HepG2 (cell line): ENCODE data around the gene FUT1. TPM values are rescaled to one million over a fixed set of nuclear protein-coding genes. Genes with fewer than 3 reads are reported as not detected.

Experiments
- AHR ChIP-seq: IDR thresholded peaks from 2 replicates; pipeline ENCODE4 v1.6.1; 2018; ENCODE audit warnings: missing genetic modification reagents, missing compliant biosample characterization
- CBX1 ChIP-seq: IDR thresholded peaks from one replicate; pipeline ENCODE4 v1.6.1; 2016; ENCODE audit warnings: antibody characterized with exemption, low read depth
- CBX5 ChIP-seq: sonication (generic); formaldehyde crosslinking; IDR thresholded peaks from 2 replicates; pipeline ENCODE4 v1.4.0; 2020; ENCODE audit warnings: missing genetic modification reagents, borderline replicate concordance
- JUNB ChIP-seq: sonication (generic); formaldehyde crosslinking; IDR thresholded peaks from 2 replicates; pipeline ENCODE4 v1.8.0; 2022; ENCODE audit warnings: missing genetic modification reagents, mild to moderate bottlenecking, borderline replicate concordance
- KDM5B ChIP-seq: sonication (generic); formaldehyde crosslinking; IDR thresholded peaks from 2 replicates; pipeline ENCODE4 v1.4.0; 2020; ENCODE audit warnings: missing genetic modification reagents, mild to moderate bottlenecking, borderline replicate concordance
- MTA1 ChIP-seq: sonication (generic); formaldehyde crosslinking; IDR thresholded peaks from 2 replicates; pipeline ENCODE4 v1.4.0; 2020; ENCODE audit warnings: missing genetic modification reagents, mild to moderate bottlenecking, borderline replicate concordance
- NFIB ChIP-seq: sonication (generic); formaldehyde crosslinking; IDR thresholded peaks from 2 replicates; pipeline ENCODE4 v1.9.0; 2021; ENCODE audit warnings: missing genetic modification reagents, mild to moderate bottlenecking, borderline replicate concordance
- PAX8 ChIP-seq: sonication (generic); formaldehyde crosslinking; IDR thresholded peaks from 2 replicates; pipeline ENCODE4 v1.8.0; 2022; ENCODE audit warnings: mild to moderate bottlenecking, missing genetic modification reagents, borderline replicate concordance
- SP1 ChIP-seq, 2 experiments: fragments of 450-650 bp in 1 of 2; sonication (generic) in 1 of 2; formaldehyde crosslinking in 1 of 2; IDR thresholded peaks; 2 replicates each; pipeline versions ENCODE4 v1.4.0 to v1.6.1; 2016 to 2020; ENCODE audit warnings: missing genetic modification reagents in 1 of 2
- SRSF1 ChIP-seq: fragments of 200-400 bp; formaldehyde crosslinking; optimal IDR thresholded peaks from 2 replicates; pipeline ENCODE3; 2017; ENCODE audit warnings: mild to moderate bottlenecking, low read depth, low read length, moderate library complexity
- ZBTB37 ChIP-seq: sonication (generic); formaldehyde crosslinking; IDR thresholded peaks from 2 replicates; pipeline ENCODE4 v1.4.0; 2020; ENCODE audit warnings: mild to moderate bottlenecking, missing genetic modification reagents
- ZKSCAN5 ChIP-seq: sonication (generic); formaldehyde crosslinking; IDR thresholded peaks from 2 replicates; pipeline ENCODE4 v1.5.1; 2020; ENCODE audit warnings: mild to moderate bottlenecking, missing genetic modification reagents
- ZNF383 ChIP-seq: sonication (generic); formaldehyde crosslinking; IDR thresholded peaks from 2 replicates; pipeline ENCODE4 v1.4.0; 2020; ENCODE audit warnings: missing genetic modification reagents, mild to moderate bottlenecking, borderline replicate concordance
- ZNF446 ChIP-seq: sonication (generic); formaldehyde crosslinking; IDR thresholded peaks from 2 replicates; pipeline ENCODE4 v1.5.0; 2020; ENCODE audit warnings: mild to moderate bottlenecking, missing genetic modification reagents
- ZNF737 ChIP-seq: sonication (generic); formaldehyde crosslinking; IDR thresholded peaks from 2 replicates; pipeline ENCODE4 v1.5.0; 2020; ENCODE audit warnings: missing genetic modification reagents, mild to moderate bottlenecking, borderline replicate concordance
- polyA plus RNA-seq, 8 experiments: library from polyadenylated mRNA; depleted of rRNA in 3 of 8; stranded (reverse) in 7 of 8; unstranded in 1 of 8; fragments of >200 nt; fragmentation: Illumina TruSeq in 4 of 8; extraction: Trizol in 4 of 8; gene quantifications; 2 replicates each; pipeline versions ENCODE4 v1.2.1 to v1.2.3, GENCODE V29; 2011 to 2016; ENCODE audit warnings: low read depth in 4 of 8, missing spikeins in 1 of 8, mixed read lengths in 1 of 8; ENCODE audit not compliant: insufficient read depth in 1 of 8
- total RNA-seq, 5 experiments: library from RNA; depleted of rRNA; stranded (reverse); fragments of >200 nt; fragmentation: Illumina TruSeq; extraction: Trizol; gene quantifications; 2 replicates each; pipeline ENCODE4 v1.2.3, GENCODE V29; 2016; ENCODE audit warnings: low read depth in 1 of 5
- TF ChIP-seq, protein P1 (sequence below): sonication (generic); formaldehyde crosslinking; IDR thresholded peaks from 2 replicates; pipeline ENCODE4 v1.8.1; 2023; ENCODE audit warnings: mild to moderate bottlenecking, missing genetic modification reagents
- TF ChIP-seq, protein P2 (sequence below): sonication (generic); formaldehyde crosslinking; IDR thresholded peaks from 2 replicates; pipeline ENCODE4 v1.5.0; 2020; ENCODE audit warnings: mild to moderate bottlenecking, missing genetic modification reagents, moderate library complexity
- TF ChIP-seq, protein P3 (sequence below): sonication (generic); formaldehyde crosslinking; IDR thresholded peaks from 2 replicates; pipeline ENCODE4 v1.4.0; 2020; ENCODE audit warnings: missing genetic modification reagents
- TF ChIP-seq, protein P4 (sequence below): sonication (generic); formaldehyde crosslinking; IDR thresholded peaks from 2 replicates; pipeline ENCODE4 v1.8.1; 2022; ENCODE audit warnings: low read depth, mild to moderate bottlenecking, missing genetic modification reagents
- TF ChIP-seq, protein P5 (sequence below): sonication (generic); formaldehyde crosslinking; IDR thresholded peaks from 2 replicates; pipeline ENCODE4 v1.8.0; 2022; ENCODE audit warnings: mild to moderate bottlenecking, missing genetic modification reagents; ENCODE audit not compliant: insufficient replicate concordance

FUT1 gene
- total and polyA plus RNA-seq, 2 of the 13 experiments (the other 11 are each of a cell fraction or from before 2014, with no cell fraction given), result 0.07 to 1.1 TPM

- no peak for TF ChIP-seq MTA1
- TF ChIP-seq ZNF383 (CRISPR knock-in tag), result no peak
- TF ChIP-seq, protein P1, sequence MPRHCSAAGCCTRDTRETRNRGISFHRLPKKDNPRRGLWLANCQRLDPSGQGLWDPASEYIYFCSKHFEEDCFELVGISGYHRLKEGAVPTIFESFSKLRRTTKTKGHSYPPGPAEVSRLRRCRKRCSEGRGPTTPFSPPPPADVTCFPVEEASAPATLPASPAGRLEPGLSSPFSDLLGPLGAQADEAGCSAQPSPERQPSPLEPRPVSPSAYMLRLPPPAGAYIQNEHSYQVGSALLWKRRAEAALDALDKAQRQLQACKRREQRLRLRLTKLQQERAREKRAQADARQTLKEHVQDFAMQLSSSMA, result no peak
- no peak for TF ChIP-seq KDM5B (CRISPR knock-in tag)
- TF ChIP-seq, protein P2, sequence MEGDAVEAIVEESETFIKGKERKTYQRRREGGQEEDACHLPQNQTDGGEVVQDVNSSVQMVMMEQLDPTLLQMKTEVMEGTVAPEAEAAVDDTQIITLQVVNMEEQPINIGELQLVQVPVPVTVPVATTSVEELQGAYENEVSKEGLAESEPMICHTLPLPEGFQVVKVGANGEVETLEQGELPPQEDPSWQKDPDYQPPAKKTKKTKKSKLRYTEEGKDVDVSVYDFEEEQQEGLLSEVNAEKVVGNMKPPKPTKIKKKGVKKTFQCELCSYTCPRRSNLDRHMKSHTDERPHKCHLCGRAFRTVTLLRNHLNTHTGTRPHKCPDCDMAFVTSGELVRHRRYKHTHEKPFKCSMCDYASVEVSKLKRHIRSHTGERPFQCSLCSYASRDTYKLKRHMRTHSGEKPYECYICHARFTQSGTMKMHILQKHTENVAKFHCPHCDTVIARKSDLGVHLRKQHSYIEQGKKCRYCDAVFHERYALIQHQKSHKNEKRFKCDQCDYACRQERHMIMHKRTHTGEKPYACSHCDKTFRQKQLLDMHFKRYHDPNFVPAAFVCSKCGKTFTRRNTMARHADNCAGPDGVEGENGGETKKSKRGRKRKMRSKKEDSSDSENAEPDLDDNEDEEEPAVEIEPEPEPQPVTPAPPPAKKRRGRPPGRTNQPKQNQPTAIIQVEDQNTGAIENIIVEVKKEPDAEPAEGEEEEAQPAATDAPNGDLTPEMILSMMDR, result peak; percentile 79
- TF ChIP-seq SP1 (IDR thresholded peaks at IDR 0.05), result no peak
- TF ChIP-seq SP1 (CRISPR knock-in tag; IDR thresholded peaks at IDR 0.05), result no peak
- TF ChIP-seq NFIB, result no peak
- TF ChIP-seq ZNF446 (CRISPR knock-in tag), result no peak
- TF ChIP-seq ZBTB37 (CRISPR knock-in tag), result no peak
- no peak for TF ChIP-seq ZNF737 (CRISPR knock-in tag)
- TF ChIP-seq, protein P3, sequence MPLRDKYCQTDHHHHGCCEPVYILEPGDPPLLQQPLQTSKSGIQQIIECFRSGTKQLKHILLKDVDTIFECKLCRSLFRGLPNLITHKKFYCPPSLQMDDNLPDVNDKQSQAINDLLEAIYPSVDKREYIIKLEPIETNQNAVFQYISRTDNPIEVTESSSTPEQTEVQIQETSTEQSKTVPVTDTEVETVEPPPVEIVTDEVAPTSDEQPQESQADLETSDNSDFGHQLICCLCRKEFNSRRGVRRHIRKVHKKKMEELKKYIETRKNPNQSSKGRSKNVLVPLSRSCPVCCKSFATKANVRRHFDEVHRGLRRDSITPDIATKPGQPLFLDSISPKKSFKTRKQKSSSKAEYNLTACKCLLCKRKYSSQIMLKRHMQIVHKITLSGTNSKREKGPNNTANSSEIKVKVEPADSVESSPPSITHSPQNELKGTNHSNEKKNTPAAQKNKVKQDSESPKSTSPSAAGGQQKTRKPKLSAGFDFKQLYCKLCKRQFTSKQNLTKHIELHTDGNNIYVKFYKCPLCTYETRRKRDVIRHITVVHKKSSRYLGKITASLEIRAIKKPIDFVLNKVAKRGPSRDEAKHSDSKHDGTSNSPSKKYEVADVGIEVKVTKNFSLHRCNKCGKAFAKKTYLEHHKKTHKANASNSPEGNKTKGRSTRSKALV (CRISPR knock-in tag), result no peak
- no peak for TF ChIP-seq AHR (CRISPR knock-in tag)
- TF ChIP-seq SRSF1, result no peak
- TF ChIP-seq CBX1, result no peak
- TF ChIP-seq PAX8 (CRISPR knock-in tag), result no peak
- TF ChIP-seq, protein P4, sequence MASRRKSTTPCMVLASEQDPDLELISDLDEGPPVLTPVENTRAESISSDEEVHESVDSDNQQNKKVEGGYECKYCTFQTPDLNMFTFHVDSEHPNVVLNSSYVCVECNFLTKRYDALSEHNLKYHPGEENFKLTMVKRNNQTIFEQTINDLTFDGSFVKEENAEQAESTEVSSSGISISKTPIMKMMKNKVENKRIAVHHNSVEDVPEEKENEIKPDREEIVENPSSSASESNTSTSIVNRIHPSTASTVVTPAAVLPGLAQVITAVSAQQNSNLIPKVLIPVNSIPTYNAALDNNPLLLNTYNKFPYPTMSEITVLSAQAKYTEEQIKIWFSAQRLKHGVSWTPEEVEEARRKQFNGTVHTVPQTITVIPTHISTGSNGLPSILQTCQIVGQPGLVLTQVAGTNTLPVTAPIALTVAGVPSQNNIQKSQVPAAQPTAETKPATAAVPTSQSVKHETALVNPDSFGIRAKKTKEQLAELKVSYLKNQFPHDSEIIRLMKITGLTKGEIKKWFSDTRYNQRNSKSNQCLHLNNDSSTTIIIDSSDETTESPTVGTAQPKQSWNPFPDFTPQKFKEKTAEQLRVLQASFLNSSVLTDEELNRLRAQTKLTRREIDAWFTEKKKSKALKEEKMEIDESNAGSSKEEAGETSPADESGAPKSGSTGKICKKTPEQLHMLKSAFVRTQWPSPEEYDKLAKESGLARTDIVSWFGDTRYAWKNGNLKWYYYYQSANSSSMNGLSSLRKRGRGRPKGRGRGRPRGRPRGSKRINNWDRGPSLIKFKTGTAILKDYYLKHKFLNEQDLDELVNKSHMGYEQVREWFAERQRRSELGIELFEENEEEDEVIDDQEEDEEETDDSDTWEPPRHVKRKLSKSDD, result no peak
- no peak for TF ChIP-seq CBX5
- TF ChIP-seq, protein P5, sequence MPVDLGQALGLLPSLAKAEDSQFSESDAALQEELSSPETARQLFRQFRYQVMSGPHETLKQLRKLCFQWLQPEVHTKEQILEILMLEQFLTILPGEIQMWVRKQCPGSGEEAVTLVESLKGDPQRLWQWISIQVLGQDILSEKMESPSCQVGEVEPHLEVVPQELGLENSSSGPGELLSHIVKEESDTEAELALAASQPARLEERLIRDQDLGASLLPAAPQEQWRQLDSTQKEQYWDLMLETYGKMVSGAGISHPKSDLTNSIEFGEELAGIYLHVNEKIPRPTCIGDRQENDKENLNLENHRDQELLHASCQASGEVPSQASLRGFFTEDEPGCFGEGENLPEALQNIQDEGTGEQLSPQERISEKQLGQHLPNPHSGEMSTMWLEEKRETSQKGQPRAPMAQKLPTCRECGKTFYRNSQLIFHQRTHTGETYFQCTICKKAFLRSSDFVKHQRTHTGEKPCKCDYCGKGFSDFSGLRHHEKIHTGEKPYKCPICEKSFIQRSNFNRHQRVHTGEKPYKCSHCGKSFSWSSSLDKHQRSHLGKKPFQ (CRISPR knock-in tag), result no peak
- TF ChIP-seq ZKSCAN5, result no peak
- no peak for TF ChIP-seq JUNB
Measured at GRCh38 chr19:48784527-48784926, 32.1 kb upstream of the FUT1 start (continued).
